ENCODE data around the gene NEURL2. TPM values are rescaled to one million over a fixed set of nuclear protein-coding genes. Genes with fewer than 3 reads are reported as not detected.

Gene NEURL2
- total RNA-seq, 1 experiment from 2014 or later, result 7.1 TPM

Other genes with a start within 250 kb of the NEURL2 start
- not detected in 2 replicates for gene WFDC11, start 221.0 kb downstream of the NEURL2 start, total RNA-seq (2014; rRNA removed; shearing (Covaris generic))
- not detected in 2 replicates for gene WFDC13, start 189.2 kb downstream of the NEURL2 start, total RNA-seq (2014; rRNA removed; shearing (Covaris generic))
- gene WFDC10B, start 186.2 kb downstream of the NEURL2 start, total RNA-seq (2014; rRNA removed; shearing (Covaris generic)), result not detected in 2 replicates
- gene SPINT4, start 168.9 kb downstream of the NEURL2 start, total RNA-seq (2014; rRNA removed; shearing (Covaris generic)), result not detected in 2 replicates
- gene WFDC3, start 99.3 kb downstream of the NEURL2 start, total RNA-seq (2014; rRNA removed; shearing (Covaris generic)), result 0.58 TPM in 1 of 2 replicates, not detected in the other
- 26.4 and 31.6 TPM in 2 replicates for gene DNTTIP1, start 99.3 kb downstream of the NEURL2 start, total RNA-seq (2014; rRNA removed; shearing (Covaris generic))
- 75.4 and 76.9 TPM in 2 replicates for gene UBE2C, start 78.6 kb downstream of the NEURL2 start, total RNA-seq (2014; rRNA removed; shearing (Covaris generic))
- 0.37 TPM in 1 of 2 replicates, not detected in the other for gene TNNC2, start 63.9 kb downstream of the NEURL2 start, total RNA-seq (2014; rRNA removed; shearing (Covaris generic))
- gene SNX21, start 57.4 kb downstream of the NEURL2 start, total RNA-seq (2014; rRNA removed; shearing (Covaris generic)), result 14.8 and 25.5 TPM in 2 replicates
- 49.4 and 60.4 TPM in 2 replicates for gene ACOT8, start 33.8 kb downstream of the NEURL2 start, total RNA-seq (2014; rRNA removed; shearing (Covaris generic))
- 3.0 and 3.4 TPM in 2 replicates for gene ZSWIM3, start 33.6 kb downstream of the NEURL2 start, total RNA-seq (2014; rRNA removed; shearing (Covaris generic))
- 11.5 and 13.7 TPM in 2 replicates for gene ZSWIM1, start 10.0 kb downstream of the NEURL2 start, total RNA-seq (2014; rRNA removed; shearing (Covaris generic))
- gene SPATA25, start 3.6 kb downstream of the NEURL2 start, total RNA-seq (2014; rRNA removed; shearing (Covaris generic)), result 1.3 and 2.2 TPM in 2 replicates
- gene CTSA, start 127 bp upstream of the NEURL2 start, total RNA-seq (2014; rRNA removed; shearing (Covaris generic)), result 447 and 457 TPM in 2 replicates
- gene PLTP, start 20.9 kb upstream of the NEURL2 start, total RNA-seq (2014; rRNA removed; shearing (Covaris generic)), result 18.5 and 19.9 TPM in 2 replicates
- gene PCIF1, start 43.5 kb upstream of the NEURL2 start, total RNA-seq (2014; rRNA removed; shearing (Covaris generic)), result 9.2 and 10.9 TPM in 2 replicates
- 8.4 and 10.1 TPM in 2 replicates for gene ZNF335, start 81.0 kb upstream of the NEURL2 start, total RNA-seq (2014; rRNA removed; shearing (Covaris generic))
- not detected in 2 replicates for gene MMP9, start 117.7 kb upstream of the NEURL2 start, total RNA-seq (2014; rRNA removed; shearing (Covaris generic))
- 0.74 and 1.5 TPM in 2 replicates for gene SLC12A5, start 138.0 kb upstream of the NEURL2 start, total RNA-seq (2014; rRNA removed; shearing (Covaris generic))
- 15.9 and 16.6 TPM in 2 replicates for gene NCOA5, start 198.8 kb upstream of the NEURL2 start, total RNA-seq (2014; rRNA removed; shearing (Covaris generic))
- gene CD40, start 227.1 kb upstream of the NEURL2 start, total RNA-seq (2014; rRNA removed; shearing (Covaris generic)), result not detected in 2 replicates

All from SK-MEL-5 (cell line).